NB4 (cell line): ENCODE data around the gene SYCE1.
"Not testable (repeated sequence)": the region's sequence is repeated elsewhere in the genome, so short reads cannot be mapped to it uniquely, and the experiment has no call there.

Experiments used
- DNase-seq: peaks from one replicate; pipeline ENCODE4 v3.0.0; 2010; ENCODE audit warnings: low read depth
- H3K4me3 ChIP-seq: one replicate; pipeline ENCODE4 v1.5.1; 2011; ENCODE audit warnings: mild to moderate bottlenecking, low read depth, low read length, moderate library complexity
- MYC ChIP-seq: IDR thresholded peaks from 2 replicates; pipeline ENCODE4 v1.6.1; 2011; ENCODE audit warnings: low read depth, low read length
- POLR2A ChIP-seq: IDR thresholded peaks from 2 replicates; pipeline ENCODE4 v1.6.1; 2011; ENCODE audit warnings: mild to moderate bottlenecking; ENCODE audit not compliant: insufficient read length; ENCODE audit errors: extremely low read depth
- TF ChIP-seq, protein P1 (sequence below): IDR thresholded peaks from one replicate; pipeline ENCODE4 v1.5.1; 2012; ENCODE audit warnings: low read depth, low read length
- TF ChIP-seq, protein P2 (sequence below): IDR thresholded peaks from 2 replicates; pipeline ENCODE4 v1.6.1; 2011; ENCODE audit warnings: low read depth, low read length

Gene SYCE1, protein sequence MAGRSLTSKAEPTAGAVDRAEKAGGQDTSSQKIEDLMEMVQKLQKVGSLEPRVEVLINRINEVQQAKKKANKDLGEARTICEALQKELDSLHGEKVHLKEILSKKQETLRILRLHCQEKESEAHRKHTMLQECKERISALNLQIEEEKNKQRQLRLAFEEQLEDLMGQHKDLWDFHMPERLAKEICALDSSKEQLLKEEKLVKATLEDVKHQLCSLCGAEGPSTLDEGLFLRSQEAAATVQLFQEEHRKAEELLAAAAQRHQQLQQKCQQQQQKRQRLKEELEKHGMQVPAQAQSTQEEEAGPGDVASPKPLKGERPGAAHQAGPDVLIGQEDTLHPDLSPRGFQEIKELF

DNA sequence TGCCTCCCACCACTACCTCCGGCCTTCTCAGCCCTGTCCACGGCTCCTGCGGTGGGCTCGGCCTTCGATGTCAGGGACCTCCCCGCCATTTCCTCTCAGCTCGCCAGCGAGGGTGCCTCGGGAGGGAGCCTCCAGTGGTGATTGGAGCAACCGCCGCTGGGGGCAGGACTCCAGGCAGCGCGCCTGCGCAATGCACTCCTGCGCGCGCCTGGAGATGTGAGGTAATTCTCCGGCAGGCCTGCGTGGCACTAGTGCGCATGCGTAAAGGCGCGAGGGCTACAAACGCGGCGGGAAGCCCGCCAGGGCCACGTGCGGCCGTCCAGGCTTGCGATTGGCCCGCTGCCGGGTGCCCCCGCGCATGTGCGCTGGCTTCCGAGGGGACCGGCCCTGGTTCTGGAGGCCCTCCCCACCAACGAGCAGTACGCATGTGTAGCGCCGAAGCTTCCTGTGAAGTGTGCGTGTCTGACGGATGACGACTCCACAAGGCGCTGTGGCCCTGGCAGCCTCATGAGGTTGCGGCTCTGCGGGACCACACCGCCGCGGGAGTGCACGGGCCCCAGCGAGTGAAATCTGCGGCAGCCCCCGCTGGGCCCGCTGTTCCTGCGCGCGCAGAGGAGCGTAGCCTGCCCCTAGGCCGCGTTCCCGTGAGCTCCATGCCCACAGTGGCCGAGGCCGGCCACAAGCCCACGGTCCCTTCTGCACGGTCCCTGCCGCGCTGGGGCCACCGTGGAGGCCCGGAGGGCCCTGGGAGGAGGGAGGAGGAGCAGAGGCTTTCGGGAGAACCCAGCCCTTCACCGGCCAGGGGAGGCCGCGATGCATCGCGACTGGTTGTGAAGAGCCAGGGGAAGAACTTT, at the start of gene SYCE1:
Gene SYCE1 (minus strand): TSS at position 143 of the 854 bp plus-strand sequence. CDS start 54 bp downstream, at position 89.
- TF ChIP-seq, protein P1, sequence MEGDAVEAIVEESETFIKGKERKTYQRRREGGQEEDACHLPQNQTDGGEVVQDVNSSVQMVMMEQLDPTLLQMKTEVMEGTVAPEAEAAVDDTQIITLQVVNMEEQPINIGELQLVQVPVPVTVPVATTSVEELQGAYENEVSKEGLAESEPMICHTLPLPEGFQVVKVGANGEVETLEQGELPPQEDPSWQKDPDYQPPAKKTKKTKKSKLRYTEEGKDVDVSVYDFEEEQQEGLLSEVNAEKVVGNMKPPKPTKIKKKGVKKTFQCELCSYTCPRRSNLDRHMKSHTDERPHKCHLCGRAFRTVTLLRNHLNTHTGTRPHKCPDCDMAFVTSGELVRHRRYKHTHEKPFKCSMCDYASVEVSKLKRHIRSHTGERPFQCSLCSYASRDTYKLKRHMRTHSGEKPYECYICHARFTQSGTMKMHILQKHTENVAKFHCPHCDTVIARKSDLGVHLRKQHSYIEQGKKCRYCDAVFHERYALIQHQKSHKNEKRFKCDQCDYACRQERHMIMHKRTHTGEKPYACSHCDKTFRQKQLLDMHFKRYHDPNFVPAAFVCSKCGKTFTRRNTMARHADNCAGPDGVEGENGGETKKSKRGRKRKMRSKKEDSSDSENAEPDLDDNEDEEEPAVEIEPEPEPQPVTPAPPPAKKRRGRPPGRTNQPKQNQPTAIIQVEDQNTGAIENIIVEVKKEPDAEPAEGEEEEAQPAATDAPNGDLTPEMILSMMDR: no peak
- TF ChIP-seq, protein P2, sequence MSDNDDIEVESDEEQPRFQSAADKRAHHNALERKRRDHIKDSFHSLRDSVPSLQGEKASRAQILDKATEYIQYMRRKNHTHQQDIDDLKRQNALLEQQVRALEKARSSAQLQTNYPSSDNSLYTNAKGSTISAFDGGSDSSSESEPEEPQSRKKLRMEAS: no peak
- TF ChIP-seq POLR2A (no peak), MYC (no peak)
- DNase-seq: no peak

DNA sequence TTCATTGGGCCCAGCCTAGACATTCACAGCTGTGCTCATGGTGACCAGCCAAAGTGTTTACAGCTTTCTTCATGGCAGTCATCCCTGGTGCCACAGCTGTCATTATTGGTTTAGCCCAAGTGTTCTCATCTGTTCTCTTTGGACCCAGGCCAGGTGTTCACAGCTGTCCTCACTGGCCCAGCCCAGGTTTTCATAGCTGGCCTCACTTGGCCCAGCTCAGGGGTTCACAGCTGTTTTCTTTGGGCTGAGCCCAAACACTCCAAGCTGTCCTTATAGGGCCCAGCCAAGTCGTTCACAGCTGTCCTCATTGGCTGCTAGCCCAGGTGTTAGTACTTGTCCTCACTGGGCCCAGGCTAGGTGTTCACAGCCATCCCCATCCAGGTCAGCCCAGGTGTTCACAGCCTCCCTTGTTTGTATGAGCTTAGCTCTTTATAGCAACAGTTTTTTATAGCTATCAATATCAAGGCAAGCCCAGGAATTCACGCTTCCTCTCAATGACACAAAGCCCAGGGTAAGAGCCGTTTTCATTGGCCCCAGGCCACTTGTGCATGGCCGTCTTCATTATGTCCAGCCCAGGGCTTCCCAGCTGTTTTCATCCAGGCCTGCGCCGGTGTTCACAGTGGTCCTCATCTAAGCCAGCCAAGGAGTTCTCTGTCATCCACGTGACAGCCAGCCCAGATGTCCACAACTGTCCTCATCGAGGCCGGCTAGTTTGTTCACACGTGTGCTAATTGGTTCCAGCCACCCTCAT, 49.6 kb upstream of the SYCE1 start:
- no peak for TF ChIP-seq MYC
- TF ChIP-seq, protein P1: no peak
- no peak for TF ChIP-seq POLR2A
- TF ChIP-seq, protein P2: no peak
- DNase-seq: no peak
- no peak overlapping the region for H3K4me3 ChIP-seq

More for the DNA sequence above, at the start of gene SYCE1:
- H3K4me3 ChIP-seq: no peak within 1 kb of the TSS

DNA sequence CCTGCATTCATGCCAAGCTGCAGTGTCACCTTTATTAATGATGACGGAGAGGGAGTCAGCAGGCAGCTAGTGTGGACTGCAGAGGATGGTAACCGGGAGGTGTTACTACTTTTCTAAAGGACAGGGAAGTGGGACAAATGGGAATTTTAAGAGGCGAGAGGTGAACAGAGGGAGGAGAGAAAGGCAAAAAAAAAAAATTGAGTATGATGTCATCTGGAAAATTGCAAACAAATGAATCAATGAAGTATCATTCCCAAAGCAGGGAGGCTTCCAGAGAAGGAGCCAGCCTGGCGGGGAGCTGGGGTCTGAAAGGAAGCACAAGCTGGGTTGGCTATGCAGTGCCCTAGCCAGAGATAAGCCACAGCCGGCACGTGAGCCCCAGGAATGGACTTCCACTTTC, 48.3 kb upstream of the SYCE1 start:
- no peak overlapping the region for H3K4me3 ChIP-seq
- TF ChIP-seq POLR2A: no peak
- TF ChIP-seq, protein P2: no peak
- TF ChIP-seq, protein P1: no peak
- no peak for DNase-seq

DNA sequence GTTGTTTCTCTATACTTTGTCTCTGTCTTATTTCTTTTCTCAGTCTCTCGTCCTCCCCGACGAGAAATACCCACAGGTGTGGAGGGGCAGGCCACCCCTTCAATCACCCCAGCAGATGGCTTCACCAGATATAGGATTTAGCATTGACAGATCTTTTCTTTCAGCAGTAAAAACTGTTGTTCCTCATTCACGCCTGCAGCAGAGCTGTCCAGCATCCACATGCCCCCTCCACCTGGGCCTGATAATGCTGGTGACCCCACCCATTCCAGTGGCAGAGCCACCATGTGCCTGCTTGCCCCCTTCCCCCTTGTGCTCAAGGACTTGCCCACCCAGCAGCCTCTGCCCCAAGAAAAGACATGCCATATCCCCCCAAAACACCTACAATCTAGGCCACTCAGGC, 45.7 kb upstream of the SYCE1 start:
- no peak overlapping the region for H3K4me3 ChIP-seq
- TF ChIP-seq, protein P1: no peak
- TF ChIP-seq POLR2A: no peak
- TF ChIP-seq MYC: no peak
- TF ChIP-seq, protein P2: no peak
- no peak for DNase-seq

DNA sequence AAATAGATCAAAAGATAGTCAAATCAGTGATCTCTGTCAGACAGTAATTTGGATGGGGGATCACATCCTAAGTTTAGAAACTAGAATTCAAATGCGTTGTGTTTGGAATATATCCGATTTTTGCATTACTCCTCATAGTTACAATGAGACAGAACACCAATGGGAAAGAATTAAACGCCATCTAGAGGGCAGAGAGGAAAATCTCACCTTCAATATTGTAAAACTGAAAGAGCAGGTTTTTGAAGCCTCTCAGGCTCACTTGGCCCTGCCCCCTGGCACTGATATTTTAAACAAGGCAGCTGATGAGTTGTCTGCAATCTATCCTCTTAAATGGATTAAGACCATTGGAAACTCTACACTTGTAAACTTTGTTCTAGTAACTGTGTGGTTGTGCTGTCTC, 43.5 kb upstream of the SYCE1 start:
- no peak overlapping the region for H3K4me3 ChIP-seq
- peak; percentile 54 for DNase-seq
- TF ChIP-seq, protein P1: peak; percentile 53
- TF ChIP-seq POLR2A: no peak

DNA sequence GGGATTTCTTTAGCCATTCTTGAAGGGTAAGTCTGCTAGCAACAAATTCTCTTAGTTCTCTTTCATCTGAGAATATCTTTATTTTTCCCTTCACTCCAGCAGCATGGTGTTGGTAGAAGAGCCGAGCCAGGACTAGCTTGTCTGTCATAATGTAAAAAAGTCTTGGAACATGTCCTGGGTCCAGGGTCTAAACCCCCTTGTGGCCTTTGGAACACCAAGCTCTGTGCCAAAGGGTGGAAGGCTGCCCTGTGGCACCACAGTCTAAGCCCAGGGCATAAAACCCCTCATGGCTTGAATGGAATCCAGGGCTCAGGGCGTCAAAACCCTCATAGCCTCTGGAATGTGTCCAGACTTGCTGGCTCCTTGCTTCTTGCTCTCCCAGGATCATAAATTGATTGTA, 38.1 kb upstream of the SYCE1 start:
- not testable (repeated sequence) for DNase-seq, H3K4me3 ChIP-seq
